ENCODE results near the gene SPAG6.

The SPAG6 gene

DNA sequence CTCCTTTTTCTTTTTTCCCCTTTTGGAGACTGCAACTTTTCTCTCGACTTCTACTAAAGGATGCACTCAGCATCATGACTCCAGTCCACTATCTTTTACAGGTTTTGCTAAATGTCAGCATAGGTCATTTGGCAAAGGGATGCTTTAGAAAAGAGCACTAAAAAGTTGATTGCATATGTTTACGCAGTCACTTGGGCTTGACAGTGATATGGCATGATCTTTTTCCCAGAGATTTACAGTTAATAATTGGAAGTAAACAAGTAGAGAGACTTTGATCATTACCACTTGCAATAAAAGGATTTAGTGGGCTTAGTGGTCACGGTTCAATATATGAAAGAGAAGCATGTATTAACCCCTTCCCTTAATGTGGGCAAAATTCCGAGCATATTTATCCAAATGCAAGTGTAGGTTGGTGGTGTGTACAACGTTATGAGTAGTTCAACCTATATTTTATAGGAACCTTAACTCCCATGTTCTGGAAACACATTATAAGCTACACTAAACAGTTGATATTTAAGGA, 22.6 kb upstream of the SPAG6 start:
- no peak for DNase-seq

DNA sequence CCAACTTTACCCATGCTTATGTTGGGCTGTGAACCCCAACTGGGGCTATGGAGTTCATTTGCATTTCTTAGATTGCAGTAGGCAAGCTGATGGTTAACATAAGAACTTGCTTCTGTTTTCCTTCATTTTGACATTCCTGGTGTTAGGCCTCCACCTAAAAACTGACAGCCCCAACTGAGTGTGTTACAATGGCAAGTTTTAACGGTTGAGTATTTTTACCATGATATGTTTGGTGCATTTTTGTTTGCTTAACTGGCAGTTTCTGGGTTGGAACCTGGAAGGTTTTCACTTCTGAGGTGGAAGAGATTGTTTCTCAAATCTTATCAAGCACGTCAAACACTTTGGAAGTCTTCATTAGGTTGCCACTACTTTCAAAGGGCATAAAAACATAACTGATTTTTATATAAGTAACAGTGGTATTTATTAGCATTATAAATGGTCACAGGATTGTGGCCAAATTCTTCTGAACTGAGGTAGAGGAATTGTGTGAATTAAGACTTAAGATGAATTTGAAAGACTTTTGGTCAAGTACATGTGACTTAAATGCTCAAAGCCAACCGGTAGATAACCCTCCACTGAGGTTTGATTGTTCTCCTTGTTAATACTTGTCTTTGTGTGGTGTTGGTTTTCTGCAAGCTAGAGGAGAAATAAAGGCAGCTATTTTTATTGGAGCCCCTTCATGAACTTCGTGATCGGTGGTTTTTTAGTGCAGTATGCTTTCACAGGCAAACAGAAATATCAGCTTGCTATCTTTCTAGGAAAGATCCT, 21.6 kb upstream of the SPAG6 start:
- DNase-seq, result no peak

DNA sequence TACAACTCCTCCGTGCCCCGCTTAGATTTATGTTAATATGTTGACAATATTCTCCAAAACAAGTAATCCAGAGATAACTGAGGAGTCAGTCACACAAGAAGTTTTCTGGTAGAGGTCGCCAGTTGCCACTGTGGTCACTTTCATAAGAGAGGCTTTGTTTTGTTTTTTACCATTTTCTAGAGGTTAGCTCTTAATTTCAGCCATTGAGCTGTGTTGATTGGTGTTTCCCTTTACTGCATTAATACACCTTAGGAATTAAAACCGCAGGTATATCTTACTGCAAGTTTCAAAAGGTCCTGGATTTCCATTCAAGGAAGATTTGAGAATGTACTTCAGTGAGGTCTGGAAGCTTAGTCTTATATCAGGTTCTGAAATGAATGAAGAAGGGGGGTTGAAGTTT, 20.9 kb upstream of the SPAG6 start:
- no peak for DNase-seq

DNA sequence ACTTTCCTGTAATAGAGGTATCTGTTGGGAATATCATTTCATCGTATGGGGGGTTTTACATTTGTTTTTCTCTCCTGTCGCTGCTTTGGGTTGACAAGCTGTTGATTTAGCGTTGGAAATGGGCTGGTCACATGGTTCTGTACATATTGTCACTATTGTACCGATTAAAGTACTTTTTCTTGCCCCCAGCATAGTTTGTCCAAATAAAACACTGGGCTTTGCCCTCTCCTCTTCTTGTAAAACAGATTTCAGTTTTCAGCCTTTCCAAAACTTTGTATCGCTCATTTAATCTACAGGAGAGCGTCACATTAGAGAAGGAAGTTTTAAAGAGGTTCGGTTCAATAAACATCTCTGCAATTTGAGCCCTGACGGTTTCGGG, 20.4 kb upstream of the SPAG6 start:
- no peak for DNase-seq

DNA sequence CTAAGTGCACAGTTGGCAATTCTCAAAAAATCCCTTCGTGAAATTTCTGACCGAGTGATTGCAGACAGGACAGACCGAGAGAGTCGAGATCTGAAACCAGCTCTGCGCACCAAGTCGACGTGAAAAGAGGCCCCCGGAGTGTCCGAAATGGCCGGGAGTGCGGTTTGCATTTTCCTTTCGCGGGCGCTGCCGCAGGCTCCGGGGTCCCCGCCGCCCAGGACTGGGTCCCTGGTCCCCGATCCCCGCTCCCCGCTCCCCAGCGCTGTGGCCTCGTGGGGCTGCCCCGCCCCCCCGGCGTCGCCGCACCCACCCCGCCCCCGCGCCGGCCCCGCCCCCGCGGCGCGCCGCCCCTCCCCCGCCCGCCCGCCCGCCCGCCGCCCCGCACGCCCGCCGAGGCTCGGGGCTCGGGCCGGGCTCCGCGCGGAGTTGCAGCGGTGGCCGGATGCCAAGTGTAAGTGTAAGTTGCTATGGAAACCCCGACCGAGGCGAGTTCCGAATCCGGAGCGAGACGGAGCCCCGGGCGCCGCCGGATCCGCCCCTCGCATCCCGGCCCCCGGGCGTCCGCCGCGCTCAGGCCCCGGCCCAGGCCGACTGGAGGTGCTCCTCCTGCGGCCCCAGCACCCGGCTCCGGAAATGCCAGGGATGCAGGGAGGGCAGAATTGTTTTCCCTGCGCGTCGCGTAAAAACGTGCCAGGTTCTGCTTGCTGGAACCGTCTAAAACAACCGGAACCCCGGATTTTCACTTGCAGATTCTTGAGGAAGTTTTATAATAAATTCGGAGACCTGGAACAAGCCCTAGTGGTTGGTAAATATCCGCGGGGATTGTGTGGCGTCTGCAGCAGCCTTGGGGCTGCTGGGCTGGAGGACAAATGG, 19.8 kb upstream of the SPAG6 start:
- DNase-seq, result peak in 1 of 2 experiments; percentile 26

DNA sequence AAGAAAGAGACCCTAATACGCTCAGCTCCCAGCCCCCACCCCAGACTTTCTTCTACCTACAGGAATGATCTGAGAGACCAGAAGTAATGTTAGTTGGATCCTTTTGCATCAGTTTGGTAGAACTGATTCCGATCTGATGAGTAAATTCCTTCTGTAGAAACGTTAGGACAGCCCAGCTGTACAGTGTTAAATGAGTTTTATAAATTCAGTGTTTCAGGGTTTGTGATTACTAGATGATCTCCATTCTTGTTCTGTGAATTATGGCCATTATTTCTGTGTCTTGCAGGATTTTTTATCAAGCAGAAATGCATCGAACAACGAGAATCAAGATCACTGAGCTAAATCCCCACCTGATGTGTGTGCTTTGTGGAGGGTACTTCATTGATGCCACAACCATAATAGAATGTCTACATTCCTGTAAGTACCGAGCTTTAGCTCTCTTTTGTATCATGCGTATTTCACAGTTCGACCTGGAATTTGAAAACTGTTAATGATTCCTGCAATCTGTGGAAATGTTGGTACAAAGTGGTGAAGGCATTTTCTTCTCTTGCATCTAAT, 19.1 kb upstream of the SPAG6 start:
- DNase-seq, result no peak

DNA sequence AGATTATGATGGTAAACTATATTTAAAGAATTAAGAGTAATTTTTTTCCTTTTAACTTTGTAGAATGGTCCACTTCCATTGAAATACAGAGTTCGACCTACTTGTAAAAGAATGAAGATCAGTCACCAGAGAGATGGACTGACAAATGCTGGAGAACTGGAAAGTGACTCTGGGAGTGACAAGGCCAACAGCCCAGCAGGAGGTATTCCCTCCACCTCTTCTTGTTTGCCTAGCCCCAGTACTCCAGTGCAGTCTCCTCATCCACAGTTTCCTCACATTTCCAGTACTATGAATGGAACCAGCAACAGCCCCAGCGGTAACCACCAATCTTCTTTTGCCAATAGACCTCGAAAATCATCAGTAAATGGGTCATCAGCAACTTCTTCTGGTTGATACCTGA, 16.1 kb upstream of the SPAG6 start:
- DNase-seq, result no peak

DNA sequence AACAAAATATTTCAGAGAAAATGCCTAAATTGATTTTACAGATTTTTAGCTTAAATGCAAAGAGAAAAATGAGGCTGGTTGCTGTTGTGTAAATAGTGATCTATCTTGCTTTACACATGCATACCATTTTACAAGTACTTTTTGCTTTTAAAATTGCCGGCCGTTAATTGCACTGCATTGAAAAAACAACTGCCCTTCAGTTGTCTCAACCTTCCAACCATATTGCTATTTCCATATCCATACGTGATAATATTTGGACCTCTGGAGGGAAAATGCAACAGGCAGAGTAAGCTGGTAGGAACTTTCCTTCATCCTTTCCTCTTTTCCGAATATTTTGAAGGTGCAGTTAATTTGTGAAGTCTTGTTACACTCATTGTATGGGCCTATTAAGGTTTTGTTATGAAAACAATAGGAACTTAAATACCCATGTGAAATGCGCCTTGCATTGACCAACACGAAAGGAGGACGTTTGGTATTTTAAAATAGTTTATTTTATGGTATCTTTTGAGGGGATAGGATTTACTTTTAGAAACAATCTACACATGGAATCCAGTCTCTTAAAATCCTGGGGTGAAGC, 13.1 kb upstream of the SPAG6 start:
- DNase-seq, result no peak

DNA sequence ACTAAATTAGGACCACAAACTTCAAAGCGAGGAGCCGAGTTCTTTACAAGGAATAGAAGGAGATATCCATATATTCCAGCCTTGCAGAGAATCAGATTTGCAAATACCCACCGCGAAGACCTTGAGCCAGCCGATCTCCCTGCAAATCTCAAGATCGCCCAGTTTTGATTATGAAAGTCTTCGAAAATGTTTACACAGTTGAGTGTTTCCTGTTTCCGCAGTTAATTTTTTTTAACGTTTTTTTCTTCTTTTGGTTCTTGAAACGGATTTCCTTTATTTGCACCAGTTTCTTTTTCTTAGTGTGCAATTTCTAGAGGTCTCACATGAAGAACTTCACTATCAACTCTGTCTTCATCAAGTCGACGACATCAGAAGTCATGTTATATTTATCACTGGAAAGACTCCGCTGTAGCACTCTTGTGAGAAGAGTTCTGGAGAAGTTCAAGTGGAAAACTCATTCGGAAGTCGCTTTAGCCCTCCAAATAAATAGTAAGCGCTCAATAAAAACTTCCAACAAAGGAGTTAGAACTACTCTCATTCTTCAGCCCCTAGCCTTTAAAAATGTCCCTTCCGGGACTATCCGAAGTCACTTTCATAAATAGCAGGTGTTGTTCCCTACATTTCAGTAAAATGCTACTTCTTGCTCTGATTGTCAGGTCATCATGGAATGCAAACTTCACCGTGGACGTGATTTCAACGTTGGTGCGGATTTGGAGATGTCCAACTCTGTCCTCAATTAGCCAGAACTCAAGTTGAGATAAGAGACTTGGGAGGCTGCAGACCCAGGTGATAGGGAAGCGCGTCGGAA, 11.9 kb upstream of the SPAG6 start:
- DNase-seq, result no peak

DNA sequence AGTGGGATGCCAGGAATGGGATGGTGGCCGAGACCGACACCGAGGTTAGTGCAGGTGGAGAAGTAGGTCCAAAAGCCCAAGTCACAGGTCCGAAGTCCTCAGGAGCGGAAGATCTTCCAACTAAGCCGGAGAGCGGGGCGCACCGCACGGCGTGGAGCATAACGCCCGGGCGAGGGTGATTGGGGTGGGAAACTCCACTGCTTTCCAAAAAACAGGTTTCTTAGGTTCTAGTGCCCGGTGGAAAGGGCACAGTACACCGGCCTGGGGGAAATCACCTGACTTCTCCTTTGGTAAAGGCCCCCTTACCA, 11.4 kb upstream of the SPAG6 start:
- no peak for DNase-seq

DNA sequence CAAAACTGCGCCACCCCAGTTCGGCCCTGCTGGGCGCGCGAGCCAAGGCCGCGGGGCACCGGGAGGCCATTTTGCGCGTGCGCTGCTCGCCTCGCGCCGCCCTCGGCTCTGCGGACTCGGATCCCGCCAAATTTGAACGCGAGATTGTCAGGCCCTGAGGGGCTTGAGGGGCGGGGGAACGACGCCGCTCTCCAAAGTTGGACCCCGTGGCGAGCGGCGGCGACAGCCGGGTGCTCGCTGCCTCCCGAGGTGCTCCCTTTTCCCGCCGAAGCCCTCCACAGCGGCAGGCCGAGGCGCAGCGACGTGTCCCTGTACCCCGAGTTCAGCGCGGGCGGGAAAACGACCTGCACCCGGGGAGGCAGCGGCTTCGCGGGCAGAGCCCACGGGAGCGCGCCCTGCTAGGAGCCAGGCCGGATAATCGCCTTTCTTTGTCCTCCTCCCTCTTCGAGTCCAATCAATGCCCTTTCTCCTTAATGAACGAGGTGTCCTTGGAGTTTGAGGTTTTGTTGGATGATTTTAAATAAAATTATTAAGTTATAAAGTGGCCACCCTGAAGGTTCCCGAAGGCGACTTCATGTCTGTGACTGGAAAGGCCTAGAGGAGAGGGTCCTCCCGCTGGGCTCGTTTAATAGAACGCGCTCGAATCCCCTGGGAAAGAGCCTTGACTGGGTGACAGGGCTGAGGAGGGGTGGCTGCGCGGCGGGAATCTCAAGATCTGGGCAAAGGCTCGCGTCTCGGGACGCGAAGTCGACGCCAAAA, 10.7 kb upstream of the SPAG6 start:
- no peak for DNase-seq

DNA sequence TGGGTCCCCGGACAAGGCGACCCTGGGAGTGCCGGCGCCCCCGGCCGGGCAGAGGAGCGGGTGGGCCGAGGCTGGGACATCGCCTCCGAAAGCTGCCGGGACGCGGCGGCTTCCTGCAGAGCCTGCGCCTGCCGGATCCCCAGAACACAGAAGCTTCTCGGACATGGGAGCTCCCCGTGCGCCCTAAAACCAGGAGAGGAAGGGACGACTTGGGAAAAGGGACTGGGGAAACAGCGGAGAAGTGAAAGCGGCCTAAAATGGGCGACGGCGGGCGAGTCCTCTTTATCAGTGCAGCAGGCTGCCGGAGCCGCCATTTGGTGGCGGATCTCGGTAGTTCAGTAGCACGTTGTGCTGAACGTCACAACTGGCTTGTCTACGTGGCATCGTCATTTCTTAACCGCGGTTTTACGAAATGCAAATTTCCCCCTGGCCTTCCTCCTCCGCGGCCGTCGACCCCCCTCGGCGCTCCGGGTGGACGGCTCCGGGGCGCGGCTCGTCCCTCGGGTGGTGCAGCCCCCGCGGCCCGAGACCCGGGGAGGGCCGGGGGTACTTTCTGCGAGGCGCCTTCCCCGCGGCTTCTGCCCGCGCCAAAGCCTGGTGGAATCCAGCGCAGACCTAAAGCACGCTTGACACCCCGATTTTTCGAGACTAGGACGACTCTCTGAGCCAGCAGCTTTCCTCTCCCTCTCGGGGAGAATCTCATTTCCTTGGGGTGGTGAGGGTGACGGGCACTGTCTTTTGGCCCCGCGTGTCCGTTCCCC, 9.9 kb upstream of the SPAG6 start:
- DNase-seq, result no peak

DNA sequence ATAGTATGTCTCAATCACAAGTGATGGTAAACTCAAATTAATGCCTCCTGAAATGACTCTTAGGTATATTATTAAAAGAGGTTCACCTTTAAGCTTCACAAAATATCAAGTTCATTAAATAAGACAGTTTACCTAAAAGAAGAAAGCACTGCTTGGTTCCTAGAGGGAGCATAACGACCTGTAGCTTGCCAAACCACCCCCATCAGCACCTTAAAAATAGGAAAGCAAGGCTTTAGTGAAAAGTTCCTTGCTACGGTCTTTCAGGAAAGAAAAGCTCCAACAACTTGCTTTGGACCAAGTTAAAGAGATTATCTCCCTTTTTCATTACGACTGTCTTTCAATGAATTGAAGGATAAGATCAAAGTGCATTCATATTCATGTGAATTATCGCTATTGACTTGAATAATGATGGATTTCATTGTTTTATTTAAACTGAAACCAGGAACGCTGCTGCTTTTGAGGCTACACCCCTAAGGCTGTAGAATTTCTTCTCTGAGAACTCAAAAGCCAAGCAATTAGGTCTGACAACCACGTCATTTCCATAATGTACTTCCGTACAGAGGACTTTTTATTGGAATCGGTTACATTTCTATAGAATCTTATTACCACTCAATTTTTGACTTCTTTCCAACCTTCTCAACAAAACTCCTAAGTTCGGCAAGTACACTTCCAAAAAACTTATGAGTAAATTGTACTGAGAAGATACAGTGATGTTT, 7.0 kb upstream of the SPAG6 start:
- no peak for DNase-seq

DNA sequence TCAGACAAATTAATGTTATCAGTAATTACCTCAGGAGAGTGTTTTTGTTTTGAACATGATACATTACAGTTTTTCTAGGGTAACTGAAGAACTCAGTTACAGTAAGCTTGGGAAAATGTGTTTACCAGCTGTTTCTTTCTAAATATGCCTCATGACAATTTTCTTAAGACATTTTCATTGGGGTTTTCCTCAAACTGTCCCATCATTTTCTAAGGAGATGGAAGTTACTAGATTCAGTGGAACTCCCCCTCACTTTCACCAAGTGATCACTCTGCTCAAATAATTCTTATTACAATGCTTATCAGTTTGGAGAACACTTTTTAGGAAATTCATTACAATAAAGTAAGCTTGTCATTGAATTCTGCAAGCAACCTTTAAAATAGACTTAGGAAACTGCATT, 6.4 kb upstream of the SPAG6 start:
- no peak for DNase-seq

DNA sequence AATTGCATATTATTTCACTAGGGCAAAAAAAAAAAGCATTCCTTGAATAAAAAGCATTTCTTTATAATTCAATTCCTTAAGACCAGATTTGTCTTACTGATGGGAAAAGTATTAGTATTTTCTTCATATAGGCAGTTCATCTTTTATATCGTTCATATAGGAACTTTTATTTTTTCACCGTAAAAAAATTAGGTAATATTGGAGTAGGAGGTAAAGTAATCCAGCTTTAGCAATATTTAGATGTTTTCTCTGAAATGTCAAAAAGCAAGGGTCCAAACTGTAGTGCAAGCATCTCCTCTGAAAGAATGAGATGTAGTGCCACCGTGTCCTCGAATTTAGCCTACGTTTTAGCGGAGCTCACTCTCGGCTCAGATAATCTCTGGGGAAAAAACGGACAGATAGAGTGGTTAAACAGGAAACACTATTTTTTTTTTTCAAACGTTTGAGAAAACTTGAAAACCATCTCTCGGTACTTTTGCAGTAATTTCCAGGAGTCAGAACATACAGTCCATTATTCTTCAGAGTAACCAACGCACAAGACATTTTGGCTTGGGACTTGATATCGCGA, 5.5 kb upstream of the SPAG6 start:
- no peak for DNase-seq

DNA sequence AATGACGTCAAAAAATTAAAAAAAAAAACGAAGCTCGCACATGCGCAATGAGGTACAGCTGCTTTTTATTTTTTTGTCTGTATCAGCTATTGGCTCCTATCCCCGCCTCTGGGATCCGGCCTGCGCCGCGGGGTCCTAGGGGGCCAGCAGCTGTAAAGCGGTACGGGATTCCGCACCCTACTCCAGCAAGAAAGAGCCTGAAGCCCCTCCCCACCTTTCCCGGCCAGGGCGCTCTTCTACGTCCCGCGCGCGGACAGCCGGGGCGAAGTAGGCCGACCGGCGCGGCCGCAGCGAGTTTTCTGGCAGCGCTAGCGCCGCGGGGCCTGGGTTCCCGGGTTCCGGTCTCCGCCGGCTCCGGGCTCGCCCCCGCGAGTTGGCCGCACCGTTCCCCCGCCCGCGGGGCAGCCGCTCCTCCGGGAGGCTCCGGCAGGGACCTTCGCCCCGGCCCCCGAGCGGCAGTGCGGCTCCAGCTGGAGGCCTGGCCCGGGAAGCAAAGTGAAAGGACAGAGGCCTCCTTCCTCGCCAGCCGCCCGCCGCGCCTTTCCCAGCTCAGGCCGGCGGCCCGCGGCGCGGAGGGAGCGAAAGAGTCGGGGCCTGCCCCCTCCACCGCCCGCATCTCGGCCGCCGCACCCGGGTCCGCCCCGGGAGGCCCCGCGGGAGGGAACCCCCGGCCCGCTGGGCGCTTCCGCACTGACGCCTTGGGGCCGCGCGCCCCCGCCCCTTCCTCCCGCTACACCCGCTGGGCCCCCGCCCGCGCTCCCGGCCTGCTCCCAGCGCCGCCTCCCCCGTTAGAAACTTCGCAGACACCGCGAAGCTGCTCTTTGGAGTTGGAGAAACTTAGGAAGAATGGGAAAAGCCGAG, 4.7 kb upstream of the SPAG6 start:
- peak; percentile 6 to 61 for DNase-seq

DNA sequence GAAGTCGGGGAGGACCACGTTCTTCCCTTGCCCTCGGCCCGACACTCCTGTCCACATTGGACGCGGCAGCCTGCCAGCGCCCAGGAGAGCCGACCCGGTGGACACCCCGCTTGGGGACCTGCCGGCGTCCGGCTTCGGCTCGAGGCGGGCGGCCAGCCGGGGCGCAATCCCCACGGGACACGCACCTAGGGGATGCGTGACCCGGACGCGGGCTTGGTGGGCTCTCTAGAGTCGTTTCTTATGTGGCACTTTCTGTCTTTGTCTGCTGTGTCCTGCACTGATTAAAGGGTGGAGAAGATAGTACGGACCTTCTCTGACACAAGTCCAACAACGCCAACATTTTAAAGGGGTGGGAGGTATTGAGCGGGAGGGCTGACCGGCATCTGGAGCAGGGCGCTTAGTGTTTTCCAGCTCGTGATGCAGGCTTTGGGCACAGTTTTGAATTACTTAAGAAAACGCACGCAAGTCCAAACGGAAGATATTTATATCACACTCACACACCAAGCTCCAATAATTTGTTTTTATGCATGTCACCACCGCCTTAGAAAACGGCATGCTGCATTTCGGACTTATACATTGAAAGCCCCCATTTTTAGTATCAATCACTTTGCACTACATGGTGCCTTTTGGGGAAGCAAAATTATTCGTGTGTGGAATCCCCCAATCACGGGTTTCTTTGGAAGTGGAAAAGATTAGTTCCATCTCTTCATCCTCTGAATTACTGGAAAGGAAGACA, 3.9 kb upstream of the SPAG6 start:
- DNase-seq, result no peak

DNA sequence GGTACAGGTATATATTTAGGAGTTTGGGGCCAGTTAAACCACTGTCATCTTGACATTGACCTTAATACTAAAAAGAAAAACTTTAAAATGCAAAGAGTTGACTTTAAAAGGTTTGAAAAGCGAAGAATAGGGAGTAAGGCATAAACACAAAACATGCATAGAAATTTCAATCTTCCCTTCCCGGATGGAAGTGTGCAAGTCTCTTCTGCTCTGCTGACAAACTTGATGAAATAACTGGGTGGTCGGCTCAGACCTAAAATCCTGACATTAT, 3.4 kb upstream of the SPAG6 start:
- no peak for DNase-seq

DNA sequence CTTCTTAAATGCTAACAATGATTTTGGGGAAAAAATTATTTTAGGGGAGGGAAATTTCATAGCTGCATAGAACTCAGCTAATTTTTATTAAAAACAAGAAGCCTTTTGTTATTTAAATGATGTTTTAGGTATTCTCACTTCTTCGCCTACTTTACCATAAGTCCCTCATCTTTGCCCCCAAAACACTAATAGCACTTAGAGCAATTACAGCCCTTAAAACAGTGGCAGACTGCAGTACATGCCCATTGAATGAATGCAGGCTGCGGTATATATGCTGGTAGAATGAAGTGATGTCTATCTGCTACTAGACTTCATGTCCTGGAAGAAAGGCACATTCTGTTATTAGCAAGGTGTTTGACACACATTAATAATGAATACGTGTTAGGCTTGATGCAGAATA, 2.9 kb upstream of the SPAG6 start:
- no peak for DNase-seq

All from NCI-H187 (cell line).